Neural crest cell (in vitro differentiated cells): Measurements from ENCODE around the gene DAW1. TPM values are rescaled to one million over a fixed set of nuclear protein-coding genes. Genes with fewer than 3 reads are reported as not detected.

Source experiments
- DNase-seq: peaks from one replicate; pipeline ENCODE4 v3.0.0; 2021; ENCODE audit warnings: low read depth, mixed read lengths, low spot score
- H3K27ac Mint-ChIP-seq: one replicate; pipeline ENCODE4 v1.8.0; 2021; ENCODE audit warnings: mild to moderate bottlenecking, mixed read lengths; ENCODE audit not compliant: unreplicated experiment
- H3K27me3 Mint-ChIP-seq: 2 replicates; pipeline ENCODE4 v1.8.0; 2021; ENCODE audit warnings: low read depth, mild to moderate bottlenecking, mixed read lengths
- H3K36me3 Mint-ChIP-seq: 2 replicates; pipeline ENCODE4 v1.8.0; 2021; ENCODE audit warnings: low read depth, mild to moderate bottlenecking, mixed read lengths
- H3K4me1 Mint-ChIP-seq: 2 replicates; pipeline ENCODE4 v1.8.0; 2021; ENCODE audit warnings: mixed read lengths
- H3K4me3 Mint-ChIP-seq: one replicate; pipeline ENCODE4 v1.8.0; 2021; ENCODE audit warnings: mild to moderate bottlenecking, mixed read lengths
- H3K9me3 Mint-ChIP-seq: 2 replicates; pipeline ENCODE4 v1.8.0; 2021; ENCODE audit warnings: mixed read lengths
- total RNA-seq: library from RNA; stranded (reverse); gene quantifications from 2 replicates; pipeline ENCODE4 v1.2.1, GENCODE V29; 2021
- TF ChIP-seq, protein P1 (sequence below): fragments of 200-600 bp; sonication (generic); conservative IDR thresholded peaks from 2 replicates; pipeline ENCODE4 v1.5.0; 2021; ENCODE audit warnings: antibody characterized with exemption, mild to moderate bottlenecking

The DAW1 gene
- total RNA-seq, 1 donor from 2014 or later = not detected

DNA sequence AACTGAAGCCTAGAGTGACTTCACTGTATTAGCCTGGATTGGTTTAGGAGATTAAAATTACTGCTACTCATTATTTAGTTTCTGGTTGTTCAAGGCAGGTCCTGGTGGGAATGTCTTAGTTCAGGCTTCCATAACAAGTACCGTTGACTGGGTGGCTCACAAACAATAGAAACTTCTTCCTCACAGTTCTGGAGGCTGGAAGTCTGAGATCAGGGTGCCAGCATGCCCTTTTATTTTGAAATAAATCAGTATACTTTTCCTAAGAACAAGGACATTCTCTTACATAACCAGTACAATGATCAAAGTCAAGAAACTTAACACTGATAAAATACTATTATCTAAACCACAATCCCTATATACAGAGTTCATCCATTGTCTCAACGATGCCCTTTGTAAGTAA is 4.0 kb upstream of the DAW1 start:
- Mint-ChIP-seq H3K36me3 (no peaks in the 10 kb centered on the region), H3K4me1 (no peaks in the 10 kb centered on the region), H3K9me3 (no peaks in the 10 kb centered on the region), H3K4me3 (no peak overlapping the region), H3K27ac (no peak overlapping the region), H3K27me3 (peaks cover 10% of the 10 kb centered on the region)
- TF ChIP-seq, protein P1, sequence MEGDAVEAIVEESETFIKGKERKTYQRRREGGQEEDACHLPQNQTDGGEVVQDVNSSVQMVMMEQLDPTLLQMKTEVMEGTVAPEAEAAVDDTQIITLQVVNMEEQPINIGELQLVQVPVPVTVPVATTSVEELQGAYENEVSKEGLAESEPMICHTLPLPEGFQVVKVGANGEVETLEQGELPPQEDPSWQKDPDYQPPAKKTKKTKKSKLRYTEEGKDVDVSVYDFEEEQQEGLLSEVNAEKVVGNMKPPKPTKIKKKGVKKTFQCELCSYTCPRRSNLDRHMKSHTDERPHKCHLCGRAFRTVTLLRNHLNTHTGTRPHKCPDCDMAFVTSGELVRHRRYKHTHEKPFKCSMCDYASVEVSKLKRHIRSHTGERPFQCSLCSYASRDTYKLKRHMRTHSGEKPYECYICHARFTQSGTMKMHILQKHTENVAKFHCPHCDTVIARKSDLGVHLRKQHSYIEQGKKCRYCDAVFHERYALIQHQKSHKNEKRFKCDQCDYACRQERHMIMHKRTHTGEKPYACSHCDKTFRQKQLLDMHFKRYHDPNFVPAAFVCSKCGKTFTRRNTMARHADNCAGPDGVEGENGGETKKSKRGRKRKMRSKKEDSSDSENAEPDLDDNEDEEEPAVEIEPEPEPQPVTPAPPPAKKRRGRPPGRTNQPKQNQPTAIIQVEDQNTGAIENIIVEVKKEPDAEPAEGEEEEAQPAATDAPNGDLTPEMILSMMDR = no peak
- DNase-seq = no peak

DNA sequence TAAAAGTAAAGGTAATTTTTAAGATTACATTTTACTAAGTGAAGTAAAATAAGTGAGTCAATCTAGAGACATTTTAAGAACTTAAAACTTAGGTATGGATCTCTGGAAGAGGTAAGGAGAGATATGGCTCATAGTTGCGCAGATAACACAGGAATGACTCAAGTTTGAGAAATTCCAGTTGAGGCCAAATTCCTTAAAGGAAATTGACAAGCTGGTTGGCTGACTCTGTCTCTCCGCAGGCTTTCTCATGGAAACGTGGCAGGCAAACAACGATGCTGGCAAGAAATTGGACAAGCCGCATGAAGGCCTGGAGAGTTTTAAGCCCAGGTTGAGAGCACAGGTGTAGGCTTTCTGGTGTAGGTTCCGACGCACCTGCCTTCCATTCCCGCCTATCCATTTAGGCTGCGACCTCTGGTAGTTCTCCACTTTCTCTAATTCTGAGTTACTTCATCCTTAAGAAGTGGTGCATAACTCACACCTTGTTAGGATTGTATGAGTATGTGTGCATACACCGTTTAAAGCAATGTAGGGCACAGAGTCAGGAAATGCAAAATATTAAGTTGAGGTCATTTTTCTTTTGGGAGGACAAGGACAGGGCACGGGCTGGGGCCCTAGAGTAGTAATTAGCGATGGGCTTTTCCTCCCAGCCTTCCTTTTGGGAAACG is 589 bp upstream of the DAW1 start:
- TF ChIP-seq, protein P1 = no peak
- peak overlapping the region; percentile 56 for H3K4me3 Mint-ChIP-seq

DNA sequence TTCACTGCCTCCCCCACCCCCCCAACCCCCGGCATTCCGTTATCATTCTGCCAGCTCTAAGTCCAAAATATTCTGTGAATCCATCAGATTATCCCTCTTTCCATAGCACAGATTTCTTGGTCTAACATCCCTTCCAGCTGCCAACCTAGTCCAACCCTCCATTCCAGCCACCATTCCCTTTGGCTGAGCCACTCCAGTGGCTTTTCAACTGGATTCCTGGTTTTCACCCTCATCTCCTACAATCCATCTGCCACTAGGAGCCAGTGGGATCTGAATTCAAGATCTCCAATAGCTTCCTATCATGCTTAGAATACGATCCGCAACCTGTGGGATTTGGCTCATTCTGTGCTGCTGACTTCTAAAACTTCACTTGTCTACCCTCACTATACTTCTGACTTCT is 1.2 kb downstream of the DAW1 start:
- no peaks in the 10 kb centered on the region for H3K4me1 Mint-ChIP-seq
- peak overlapping the region; percentile 24 for H3K4me3 Mint-ChIP-seq
- H3K27ac Mint-ChIP-seq = no peak overlapping the region
- no peaks in the 10 kb centered on the region for H3K36me3 Mint-ChIP-seq
- DNase-seq = no peak
- H3K9me3 Mint-ChIP-seq = peaks cover 3% of the 10 kb centered on the region
- TF ChIP-seq, protein P1 = no peak
- H3K27me3 Mint-ChIP-seq = peaks cover 33% of the 10 kb centered on the region

More for the DNA sequence above, 589 bp upstream of the DAW1 start:
- H3K9me3 Mint-ChIP-seq = peaks cover 3% of the 10 kb centered on the region
- H3K27me3 Mint-ChIP-seq = peaks cover 33% of the 10 kb centered on the region
- no peak for DNase-seq
- no peaks in the 10 kb centered on the region for H3K36me3 Mint-ChIP-seq
- no peaks in the 10 kb centered on the region for H3K4me1 Mint-ChIP-seq
- H3K27ac Mint-ChIP-seq = no peak overlapping the region

DNA sequence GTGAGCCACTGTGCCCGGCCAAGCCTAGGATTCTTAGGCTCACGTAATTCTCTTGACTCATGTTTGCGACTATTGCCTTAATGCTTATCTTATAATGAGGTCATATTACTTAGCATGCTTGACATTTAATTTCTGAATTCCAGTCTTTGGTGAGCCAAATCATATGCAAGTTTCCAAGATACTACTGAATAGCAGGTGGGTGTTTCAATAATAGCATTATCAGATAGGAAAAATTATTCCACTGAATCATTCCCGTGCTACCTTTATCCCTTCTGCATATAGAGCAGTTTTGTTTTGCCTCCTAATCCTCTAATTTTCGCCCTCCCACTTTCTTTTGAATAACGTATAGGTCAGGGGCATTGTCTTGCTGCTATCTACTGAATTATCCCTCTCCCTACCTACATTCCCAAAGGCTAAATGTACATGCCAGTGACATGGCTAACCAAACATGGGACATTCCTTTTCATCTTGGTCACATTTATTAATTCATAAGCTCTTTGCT is 4.9 kb downstream of the DAW1 start:
- Mint-ChIP-seq H3K4me1 (no peaks in the 10 kb centered on the region), H3K9me3 (peaks cover 3% of the 10 kb centered on the region), H3K27me3 (peaks cover 27% of the 10 kb centered on the region), H3K4me3 (no peak overlapping the region), H3K36me3 (no peaks in the 10 kb centered on the region), H3K27ac (no peak overlapping the region)
- no peak for DNase-seq
- TF ChIP-seq, protein P1 = no peak

DNA sequence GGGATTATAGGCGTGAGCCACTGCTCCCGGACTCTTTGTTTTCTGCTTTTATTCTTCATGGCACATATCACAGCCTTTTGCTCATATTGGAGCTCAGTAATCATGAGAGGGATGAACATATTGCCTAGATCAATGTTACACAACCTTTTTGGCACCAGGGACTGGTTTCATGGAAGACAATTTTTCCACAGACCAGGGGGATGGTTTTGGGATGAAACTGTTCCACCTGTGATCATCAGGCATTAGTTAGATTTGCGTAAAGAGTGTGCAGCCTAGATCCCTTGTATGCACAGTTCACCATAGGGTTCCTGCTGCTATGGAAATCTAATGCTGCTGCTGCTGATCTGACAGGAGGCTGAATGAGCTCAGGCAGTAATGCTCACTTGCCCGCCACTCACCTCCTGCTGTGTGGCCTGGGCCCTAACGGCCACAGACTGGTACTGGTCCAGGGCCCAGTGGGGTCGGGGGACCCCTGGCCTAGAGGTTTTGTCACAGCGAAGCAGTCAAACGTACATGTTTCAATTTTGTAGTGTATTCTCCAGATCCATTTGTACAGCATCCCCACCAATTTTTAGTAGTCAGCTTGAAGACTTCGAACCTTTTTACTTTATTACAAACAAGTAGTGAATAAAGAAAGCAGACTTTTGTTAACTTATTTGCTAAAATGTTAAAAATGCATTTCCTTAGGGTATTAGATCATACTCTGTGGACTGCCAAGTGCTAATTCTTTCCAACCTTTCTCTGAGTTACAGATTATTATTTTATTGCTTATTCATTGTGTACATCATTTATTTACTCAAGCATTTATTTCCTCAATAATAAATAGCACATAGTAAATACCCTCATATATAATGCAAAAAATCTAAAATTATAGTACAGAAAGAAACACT is 6.2 kb downstream of the DAW1 start:
- Mint-ChIP-seq H3K4me1 (no peaks in the 10 kb centered on the region), H3K4me3 (no peak overlapping the region), H3K36me3 (no peaks in the 10 kb centered on the region), H3K9me3 (peaks cover 3% of the 10 kb centered on the region), H3K27ac (no peak overlapping the region), H3K27me3 (peaks cover 20% of the 10 kb centered on the region)
- TF ChIP-seq, protein P1 = no peak
- DNase-seq = no peak
